RPMI7951 (cell line): ENCODE measurements around the gene PRDM13. TPM values are rescaled to one million over a fixed set of nuclear protein-coding genes. Genes with fewer than 3 reads are reported as not detected.
"Not testable (repeated sequence)": the region's sequence is repeated elsewhere in the genome, so short reads cannot be mapped to it uniquely, and the experiment has no call there.

Experiments used
- DNase-seq: peaks from one replicate; pipeline ENCODE4 v3.0.0-alpha.2; 2012; ENCODE audit warnings: low read depth
- total RNA-seq: library from RNA; depleted of rRNA; stranded (reverse); fragments of >200 nt; shearing (Covaris generic); gene quantifications from 2 replicates; pipeline ENCODE4 v1.2.3, GENCODE V29; 2014; rRNA removed

Gene PRDM13
- total RNA-seq, 1 experiment from 2014 or later = not detected

DNA sequence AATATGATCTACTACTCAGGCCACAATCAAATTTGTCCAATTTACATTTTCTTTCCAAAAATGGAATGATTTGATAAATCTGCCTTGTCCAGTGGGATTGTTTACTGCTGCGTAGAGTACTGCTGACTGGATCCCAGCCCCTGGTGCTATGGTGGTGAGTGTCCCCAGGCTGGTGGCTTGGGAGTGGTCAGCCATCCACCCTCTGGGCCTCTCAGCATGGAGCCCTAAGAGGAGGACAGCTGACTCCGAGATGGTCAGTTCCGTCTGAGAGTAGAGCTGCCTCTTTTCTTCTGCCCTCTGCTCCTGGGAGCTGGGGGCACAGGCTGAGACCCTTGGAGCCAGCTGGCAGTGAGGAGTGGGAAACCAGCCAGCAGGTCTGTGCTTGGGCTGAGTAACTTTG, 22.7 kb downstream of the PRDM13 start:
- DNase-seq = no peak

DNA sequence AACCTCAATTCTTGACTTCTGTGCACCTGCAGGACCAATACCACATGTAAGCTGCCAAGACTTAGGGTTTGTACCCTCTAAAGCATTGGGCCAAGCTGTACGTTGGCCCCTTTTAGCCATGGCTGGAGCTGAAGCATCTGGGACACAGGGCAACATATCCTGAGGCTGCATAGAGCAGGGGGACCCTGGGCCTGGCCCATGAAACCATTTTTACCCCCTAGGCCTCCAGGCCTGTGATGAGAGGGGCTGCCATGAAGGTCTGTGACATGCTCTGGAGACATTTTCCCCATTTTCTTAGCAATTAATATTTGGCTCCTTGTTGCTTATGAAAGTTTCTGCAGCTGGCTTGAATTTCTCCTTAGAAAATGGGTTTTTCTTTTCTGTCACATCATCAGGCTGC, 31.0 kb downstream of the PRDM13 start:
- no peak for DNase-seq

DNA sequence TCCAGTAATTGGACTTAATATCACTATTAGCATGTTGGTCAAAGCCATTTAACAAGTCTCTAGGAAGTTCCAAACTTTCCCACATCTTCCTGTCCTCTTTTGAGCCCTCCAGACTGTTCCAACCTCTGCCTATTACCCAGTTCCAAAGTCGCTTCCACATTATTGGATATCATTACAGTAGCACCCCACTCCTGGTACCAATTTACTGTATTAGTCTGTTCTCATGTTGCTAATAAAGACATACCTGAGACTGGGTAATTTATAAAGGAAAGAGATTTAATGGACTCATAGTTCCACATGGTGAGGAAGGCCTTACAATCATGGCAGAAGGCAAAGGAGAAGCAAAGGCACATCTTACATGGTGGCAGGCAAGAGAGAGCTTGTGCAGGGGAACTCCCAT, 31.7 kb downstream of the PRDM13 start:
- DNase-seq = not testable (repeated sequence)

GRCh38 chr6:99641270-99641669, 34.6 kb downstream of the PRDM13 start:
- no peak for DNase-seq

GRCh38 chr6:99645986-99646385, 39.4 kb downstream of the PRDM13 start:
- no peak for DNase-seq

DNA sequence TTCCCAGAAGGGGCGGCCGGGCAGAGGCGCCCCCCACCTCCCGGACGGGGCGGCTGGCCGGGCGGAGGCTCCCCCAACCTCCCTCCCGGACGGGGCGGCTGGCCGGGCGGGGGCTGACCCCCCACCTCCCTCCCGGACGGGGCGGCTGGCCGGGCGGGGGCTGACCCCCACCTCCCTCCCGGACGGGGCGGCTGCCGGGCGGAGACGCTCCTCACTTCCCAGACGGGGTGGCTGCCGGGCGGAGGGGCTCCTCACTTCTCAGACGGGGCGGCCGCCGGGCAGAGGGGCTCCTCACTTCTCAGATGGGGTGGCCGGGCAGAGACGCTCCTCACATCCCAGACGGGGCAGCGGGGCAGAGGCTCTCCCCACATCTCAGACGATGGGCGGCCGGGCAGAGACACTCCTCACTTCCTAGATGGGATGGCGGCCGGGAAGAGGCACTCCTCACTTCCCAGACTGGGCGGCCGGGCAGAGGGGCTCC, 43.5 kb downstream of the PRDM13 start:
- not testable (repeated sequence) for DNase-seq

- no peak for DNase-seq
Measured at GRCh38 chr6:99660206-99660605, 53.6 kb downstream of the PRDM13 start.

DNA sequence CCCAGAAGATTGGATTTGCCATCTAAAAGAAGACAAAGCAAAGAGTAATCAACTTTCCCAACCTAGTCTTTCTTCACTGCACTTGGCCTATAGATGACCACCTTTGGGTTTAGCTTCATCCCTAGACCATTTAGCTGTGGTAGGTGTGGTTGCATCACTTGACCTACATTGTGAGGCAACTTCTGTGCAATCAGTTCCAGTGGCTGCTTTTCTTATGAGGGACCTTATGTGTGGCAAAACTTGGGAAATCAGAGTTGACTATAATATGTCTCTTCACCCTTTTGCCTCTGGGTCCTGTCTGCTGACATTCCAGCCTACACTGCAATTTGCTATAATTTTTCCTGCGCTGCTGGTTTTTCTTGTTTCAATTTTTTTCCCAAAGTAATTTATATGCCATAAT, 55.2 kb downstream of the PRDM13 start:
- no peak for DNase-seq

GRCh38 chr6:99662616-99663015, 56.0 kb downstream of the PRDM13 start:
- no peak for DNase-seq

Other genes starting within 250 kb of the PRDM13 start
- 20.0 and 22.3 TPM in 2 replicates for gene COQ3, start 212.6 kb upstream of the PRDM13 start, total RNA-seq
- gene PNISR, start 181.5 kb upstream of the PRDM13 start, total RNA-seq = 63.8 and 65.1 TPM in 2 replicates
- gene USP45, start 91.4 kb upstream of the PRDM13 start, total RNA-seq = 11.4 and 13.1 TPM in 2 replicates
- 135 and 138 TPM in 2 replicates for gene CCNC, start 38.2 kb upstream of the PRDM13 start, total RNA-seq